Measurements from ENCODE around the gene PCED1B. TPM values are rescaled to one million over a fixed set of nuclear protein-coding genes. Genes with fewer than 3 reads are reported as not detected.

Gene PCED1B, protein sequence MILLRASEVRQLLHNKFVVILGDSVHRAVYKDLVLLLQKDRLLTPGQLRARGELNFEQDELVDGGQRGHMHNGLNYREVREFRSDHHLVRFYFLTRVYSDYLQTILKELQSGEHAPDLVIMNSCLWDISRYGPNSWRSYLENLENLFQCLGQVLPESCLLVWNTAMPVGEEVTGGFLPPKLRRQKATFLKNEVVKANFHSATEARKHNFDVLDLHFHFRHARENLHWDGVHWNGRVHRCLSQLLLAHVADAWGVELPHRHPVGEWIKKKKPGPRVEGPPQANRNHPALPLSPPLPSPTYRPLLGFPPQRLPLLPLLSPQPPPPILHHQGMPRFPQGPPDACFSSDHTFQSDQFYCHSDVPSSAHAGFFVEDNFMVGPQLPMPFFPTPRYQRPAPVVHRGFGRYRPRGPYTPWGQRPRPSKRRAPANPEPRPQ
- 1 to 10 TPM; 2.2 to 8.2 TPM for total RNA-seq
- 1 to 10 TPM; 3.0 to 4.7 TPM for polyA plus RNA-seq
- long read RNA-seq, donor 1, result 0 reads
- long read RNA-seq, donor 2, result 0 reads
- long read RNA-seq, donor 3, result 0 reads
- long read RNA-seq, donor 4, result 0 reads
- long read RNA-seq, donor 5, result 0 reads

DNA sequence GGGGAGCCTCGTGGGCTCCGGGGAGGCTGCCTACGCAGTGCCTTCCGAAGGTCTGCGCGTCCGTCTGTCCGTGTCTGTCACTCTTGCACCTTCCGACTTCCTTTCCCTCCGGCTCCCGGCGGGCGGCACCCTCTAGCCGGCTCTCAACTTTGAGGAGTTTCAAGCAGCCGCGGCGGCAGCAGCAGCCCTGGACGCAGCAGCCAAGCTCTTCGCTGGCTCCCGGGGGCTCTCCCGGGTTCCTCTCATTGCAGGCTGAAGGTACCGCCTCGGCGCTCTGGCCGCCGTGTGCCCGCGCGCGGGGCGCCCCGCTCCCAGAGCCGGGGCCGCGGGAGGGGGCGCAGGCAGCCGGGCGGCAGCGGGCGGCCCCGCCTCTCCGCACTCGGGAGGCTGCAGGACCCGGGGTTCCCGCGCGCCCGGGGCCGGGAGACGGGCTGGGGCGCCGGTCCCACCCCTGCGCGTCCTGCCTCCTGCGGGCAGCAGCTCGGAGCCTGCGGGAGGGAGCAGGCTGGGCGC lies at the start of gene PCED1B, which contains the start of gene AMIGO2:
TSS of gene PCED1B (plus strand) at position 154 of the 513 bp plus-strand sequence. CDS start 155,443 bp downstream, outside the sequence.
TSS of gene AMIGO2 (minus strand) at position 492 of the 513 bp plus-strand sequence. CDS start 957 bp downstream, outside the sequence.
- Histone ChIP-seq H3K4me3 (peak within 1 kb of the TSS; percentile 72), H3K27me3 (ENCODE audit: control insufficient read depth in 3 of 3, insufficient read depth in 3 of 3, low read length in 2 of 3) (peaks cover 0 to 29% (median 18%) of the 10 kb centered on the region in 3 donors), H3K36me3 (ENCODE audit: control insufficient read depth in 4 of 4, insufficient read depth in 4 of 4, low read length in 4 of 4) (no peaks in the 10 kb centered on the region), H3K27ac (ENCODE audit: low read depth in 1 of 2, low read length in 1 of 2) (peak within 1 kb of the TSS; percentile 51 to 90), H3K9me3 (ENCODE audit: control insufficient read depth in 4 of 4, insufficient read depth in 3 of 4, low read length in 3 of 4) (no peaks in the 10 kb centered on the region), H3K4me1 (ENCODE audit: control insufficient read depth in 5 of 5, insufficient read depth in 5 of 5, low read length in 5 of 5) (peaks cover 0 to 20% (median 0%) of the 10 kb centered on the region in 5 donors), H3K9ac (ENCODE audit: insufficient read depth in 1 of 2, low read length in 2 of 2) (peak within 1 kb of the TSS in 1 of 2 donors; percentile 59)
- DNase-seq (peak; percentile 73 to 77 (median 75)), ATAC-seq (ENCODE audit: insufficient read depth, low FRiP score) (peak; percentile 45)
- 0% methylated on average over 36 to 58 of the region's 58 CpGs for WGBS, 2 donors
- TF ChIP-seq, protein P1, sequence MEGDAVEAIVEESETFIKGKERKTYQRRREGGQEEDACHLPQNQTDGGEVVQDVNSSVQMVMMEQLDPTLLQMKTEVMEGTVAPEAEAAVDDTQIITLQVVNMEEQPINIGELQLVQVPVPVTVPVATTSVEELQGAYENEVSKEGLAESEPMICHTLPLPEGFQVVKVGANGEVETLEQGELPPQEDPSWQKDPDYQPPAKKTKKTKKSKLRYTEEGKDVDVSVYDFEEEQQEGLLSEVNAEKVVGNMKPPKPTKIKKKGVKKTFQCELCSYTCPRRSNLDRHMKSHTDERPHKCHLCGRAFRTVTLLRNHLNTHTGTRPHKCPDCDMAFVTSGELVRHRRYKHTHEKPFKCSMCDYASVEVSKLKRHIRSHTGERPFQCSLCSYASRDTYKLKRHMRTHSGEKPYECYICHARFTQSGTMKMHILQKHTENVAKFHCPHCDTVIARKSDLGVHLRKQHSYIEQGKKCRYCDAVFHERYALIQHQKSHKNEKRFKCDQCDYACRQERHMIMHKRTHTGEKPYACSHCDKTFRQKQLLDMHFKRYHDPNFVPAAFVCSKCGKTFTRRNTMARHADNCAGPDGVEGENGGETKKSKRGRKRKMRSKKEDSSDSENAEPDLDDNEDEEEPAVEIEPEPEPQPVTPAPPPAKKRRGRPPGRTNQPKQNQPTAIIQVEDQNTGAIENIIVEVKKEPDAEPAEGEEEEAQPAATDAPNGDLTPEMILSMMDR (IDR thresholded peaks at IDR 0.05; ENCODE audit: control extremely low read depth, extremely low read depth), result peak; percentile 11

DNA sequence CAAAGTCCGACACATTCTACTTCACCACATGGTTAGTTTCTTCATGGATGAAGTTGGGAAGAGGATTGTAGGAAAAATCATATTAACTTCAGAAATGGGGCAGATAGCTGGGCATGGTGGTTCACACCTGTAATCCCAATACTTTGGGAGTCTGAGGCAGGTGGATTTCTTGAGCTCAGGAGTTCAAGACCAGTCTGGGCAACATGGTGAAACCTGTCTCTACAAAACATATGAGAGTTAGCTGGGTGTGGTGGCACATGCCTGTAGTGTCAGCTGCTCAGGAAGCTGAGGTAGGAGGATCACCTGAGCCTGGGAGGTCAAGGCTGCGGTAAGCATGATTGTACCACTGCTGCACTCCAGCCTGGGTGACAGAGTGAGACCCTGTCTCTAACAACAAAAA lies 49.5 kb upstream of the PCED1B start:
- TF ChIP-seq, protein P1 (IDR thresholded peaks at IDR 0.05; ENCODE audit: control extremely low read depth, extremely low read depth), result no peak
- no peaks in the 10 kb centered on the region for H3K36me3 ChIP-seq (ENCODE audit: control insufficient read depth in 4 of 4, insufficient read depth in 4 of 4, low read length in 4 of 4)
- H3K27ac ChIP-seq (ENCODE audit: low read depth in 1 of 2, low read length in 1 of 2), result no peak overlapping the region
- no peaks in the 10 kb centered on the region for H3K9me3 ChIP-seq (ENCODE audit: control insufficient read depth in 4 of 4, insufficient read depth in 3 of 4, low read length in 3 of 4)
- 94 to 97% methylated on average over 2 of the region's 2 CpGs for WGBS, 2 donors
- H3K9ac ChIP-seq (ENCODE audit: insufficient read depth in 1 of 2, low read length in 2 of 2), result no peak overlapping the region
- H3K27me3 ChIP-seq (ENCODE audit: control insufficient read depth in 3 of 3, insufficient read depth in 3 of 3, low read length in 2 of 3), result no peaks in the 10 kb centered on the region
- ATAC-seq (ENCODE audit: insufficient read depth, low FRiP score) (no peak), DNase-seq (no peak)
- no peak overlapping the region for H3K4me3 ChIP-seq
- peaks cover 0 to 3% (median 0%) of the 10 kb centered on the region in 5 donors for H3K4me1 ChIP-seq (ENCODE audit: control insufficient read depth in 5 of 5, insufficient read depth in 5 of 5, low read length in 5 of 5)

DNA sequence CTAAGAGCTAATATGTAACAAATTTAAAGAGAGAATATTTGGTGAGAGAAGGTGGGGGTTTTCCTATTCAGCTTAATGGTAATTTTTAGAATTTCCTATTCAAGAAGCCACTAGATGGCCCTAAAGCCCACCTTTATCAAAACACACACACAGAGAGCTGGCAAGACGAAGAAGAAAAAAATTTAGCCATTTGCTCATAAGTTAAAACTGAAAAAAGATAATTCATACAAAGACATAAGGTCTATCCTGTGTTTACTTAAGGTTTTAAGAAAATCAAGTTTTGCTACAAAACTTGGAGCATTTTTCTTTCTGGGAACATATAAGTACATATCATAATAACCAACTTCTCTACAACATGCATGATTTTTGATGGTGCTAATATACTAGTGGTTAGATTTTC lies 46.8 kb upstream of the PCED1B start:
- WGBS, 2 donors, result 4 to 9% methylated on average over 1 of the region's 1 CpG
- Histone ChIP-seq H3K4me1 (ENCODE audit: control insufficient read depth in 5 of 5, insufficient read depth in 5 of 5, low read length in 5 of 5) (peaks cover 0 to 3% (median 0%) of the 10 kb centered on the region in 5 donors), H3K36me3 (ENCODE audit: control insufficient read depth in 4 of 4, insufficient read depth in 4 of 4, low read length in 4 of 4) (no peaks in the 10 kb centered on the region), H3K9me3 (ENCODE audit: control insufficient read depth in 4 of 4, insufficient read depth in 3 of 4, low read length in 3 of 4) (no peaks in the 10 kb centered on the region), H3K9ac (ENCODE audit: insufficient read depth in 1 of 2, low read length in 2 of 2) (no peak overlapping the region), H3K27me3 (ENCODE audit: control insufficient read depth in 3 of 3, insufficient read depth in 3 of 3, low read length in 2 of 3) (no peaks in the 10 kb centered on the region), H3K27ac (ENCODE audit: low read depth in 1 of 2, low read length in 1 of 2) (no peak overlapping the region), H3K4me3 (no peak overlapping the region)
- ATAC-seq (ENCODE audit: insufficient read depth, low FRiP score), result peak; percentile 47
- peak in 2 of 3 donors; percentile 73 to 79 for DNase-seq
- TF ChIP-seq, protein P1 (IDR thresholded peaks at IDR 0.05; ENCODE audit: control extremely low read depth, extremely low read depth), result peak; percentile 37

Data from lung (tissue), 16 donors.